IMR-90 (cell line): Measurements from ENCODE around the gene JADE2. TPM values are rescaled to one million over a fixed set of nuclear protein-coding genes. Genes with fewer than 3 reads are reported as not detected.

Experiments used
- ATAC-seq: fragments of 200-7000 bp; cut with Tn5 transposase; 2 replicates; pipeline ENCODE4 v1.9.1; 2020; ENCODE audit warnings: low read depth, mild to moderate bottlenecking, moderate library complexity
- BruUV-seq: library from RNA; stranded (reverse); fragments of 400-500 nt; replicated peaks from 2 replicates; lab custom pipeline; 2021; lab: Mats Ljungman, UMichigan
- CTCF ChIA-PET: fragments of 300-600 bp; formaldehyde crosslinking; extraction: SDS; loops from one replicate; lab custom pipeline; 2021; ENCODE audit warnings: antibody characterized with exemption; lab: Yijun Ruan, JAX
- POLR2A ChIA-PET: fragments of 300-600 bp; sonication (Branson Sonifier 250); formaldehyde crosslinking; loops from one replicate; lab custom pipeline; 2022; ENCODE audit warnings: antibody characterized with exemption; ENCODE audit not compliant: unreplicated experiment; lab: Charles Lee
- DNase-seq: peaks from one replicate; pipeline ENCODE4 v3.0.0; 2013
- H2AFZ ChIP-seq: replicated peaks from 2 replicates; pipeline ENCODE3; 2013; ENCODE audit warnings: low read length, mild to moderate bottlenecking; ENCODE audit not compliant: poor library complexity
- H2AK5ac ChIP-seq: 2 replicates; pipeline ENCODE4 v1.6.1; 2013; ENCODE audit warnings: low read depth, low read length, inconsistent platforms
- H2AK9ac ChIP-seq: replicated peaks from 2 replicates; pipeline ENCODE3; 2013; ENCODE audit warnings: mild to moderate bottlenecking, low read depth, low read length, moderate library complexity; ENCODE audit not compliant: poor library complexity
- H2BK120ac ChIP-seq: 2 replicates; pipeline ENCODE4 v1.6.1; 2013; ENCODE audit warnings: low read depth, low read length, inconsistent platforms
- H2BK15ac ChIP-seq: 3 replicates; pipeline ENCODE4 v1.6.1; 2013; ENCODE audit warnings: low read depth, low read length, inconsistent platforms
- H2BK20ac ChIP-seq: 2 replicates; pipeline ENCODE4 v1.6.1; 2013; ENCODE audit warnings: low read depth, mild to moderate bottlenecking, inconsistent platforms, low read length, moderate library complexity
- H2BK5ac ChIP-seq: 2 replicates; pipeline ENCODE4 v1.6.1; 2013; ENCODE audit warnings: mild to moderate bottlenecking, low read depth, low read length, inconsistent platforms; ENCODE audit not compliant: poor library complexity, severe bottlenecking
- H3K14ac ChIP-seq: replicated peaks from 2 replicates; pipeline ENCODE4 v1.6.1; 2013; ENCODE audit warnings: low read depth, low read length, inconsistent platforms
- H3K18ac ChIP-seq: 2 replicates; pipeline ENCODE4 v1.6.1; 2013; ENCODE audit warnings: low read depth, low read length, control low read depth
- H3K23ac ChIP-seq: 2 replicates; pipeline ENCODE4 v1.6.1; 2013; ENCODE audit warnings: low read depth, low read length, inconsistent platforms
- H3K27ac ChIP-seq: 2 replicates; pipeline ENCODE4 v1.5.1; 2013; ENCODE audit warnings: mild to moderate bottlenecking, control low read depth, low read length; ENCODE audit not compliant: insufficient read depth
- H3K27me3 ChIP-seq: 2 replicates; pipeline ENCODE4 v1.6.1; 2013; ENCODE audit warnings: low read length; ENCODE audit not compliant: control insufficient read depth, insufficient read depth
- H3K36me3 ChIP-seq: 2 replicates; pipeline ENCODE4 v1.6.1; 2013; ENCODE audit warnings: low read length, mixed read lengths; ENCODE audit not compliant: control insufficient read depth, insufficient read depth
- H3K4ac ChIP-seq: 2 replicates; pipeline ENCODE4 v1.6.1; 2013; ENCODE audit warnings: low read depth, low read length, inconsistent platforms
- H3K4me1 ChIP-seq: 2 replicates; pipeline ENCODE4 v1.6.1; 2013; ENCODE audit warnings: low read length, mixed read lengths; ENCODE audit not compliant: control insufficient read depth, insufficient read depth
- H3K4me2 ChIP-seq: 2 replicates; pipeline ENCODE4 v1.6.1; 2013; ENCODE audit warnings: low read depth, mild to moderate bottlenecking, control low read depth, low read length, moderate library complexity
- H3K4me3 ChIP-seq: 2 replicates; pipeline ENCODE4 v1.5.1; 2013; ENCODE audit warnings: low read depth, mild to moderate bottlenecking, control low read depth, low read length, moderate library complexity; ENCODE audit not compliant: insufficient read depth
- H3K56ac ChIP-seq: 2 replicates; pipeline ENCODE4 v1.6.1; 2013; ENCODE audit warnings: low read length, inconsistent platforms; ENCODE audit not compliant: insufficient read depth; ENCODE audit errors: extremely low read depth
- H3K79me1 ChIP-seq, 2 experiments: 2 replicates each; pipeline ENCODE4 v1.6.1; 2013; ENCODE audit warnings: low read length in 2 of 2, inconsistent platforms in 1 of 2, low read depth in 1 of 2
- H3K9ac ChIP-seq: 2 replicates; pipeline ENCODE4 v1.6.1; 2013; ENCODE audit warnings: low read depth, low read length, control low read depth
- H3K9me1 ChIP-seq: 2 replicates; pipeline ENCODE4 v1.6.1; 2013; ENCODE audit warnings: low read length, inconsistent platforms; ENCODE audit not compliant: insufficient read depth
- H3K9me3 ChIP-seq: 2 replicates; pipeline ENCODE4 v1.6.1; 2013; ENCODE audit warnings: low read length; ENCODE audit not compliant: control insufficient read depth, insufficient read depth
- H4K20me1 ChIP-seq: 2 replicates; pipeline ENCODE4 v1.6.1; 2013; ENCODE audit warnings: low read length, inconsistent platforms; ENCODE audit not compliant: insufficient read depth
- H4K5ac ChIP-seq: 2 replicates; pipeline ENCODE4 v1.6.1; 2013; ENCODE audit warnings: mild to moderate bottlenecking, low read depth, low read length, control low read depth
- H4K8ac ChIP-seq, 2 experiments: 2 replicates each; pipeline ENCODE4 v1.6.1; 2013; ENCODE audit warnings: low read depth in 2 of 2, low read length in 2 of 2, control low read depth in 1 of 2, inconsistent platforms in 1 of 2
- H4K91ac ChIP-seq: 2 replicates; pipeline ENCODE4 v1.6.1; 2013; ENCODE audit warnings: low read depth, low read length, inconsistent platforms; ENCODE audit not compliant: insufficient read depth
- BHLHE40 ChIP-seq: fragments of 150-350 bp; IDR thresholded peaks from 2 replicates; pipeline ENCODE4 v1.6.1; 2016; ENCODE audit warnings: mild to moderate bottlenecking, low read depth, low read length
- CEBPB ChIP-seq: IDR thresholded peaks from 2 replicates; pipeline ENCODE4 v1.6.1; 2012; ENCODE audit warnings: low read depth, low read length, improper control_type of control experiment
- CHD1 ChIP-seq: IDR thresholded peaks from 2 replicates; pipeline ENCODE4 v1.6.1; 2012; ENCODE audit warnings: low read depth, low read length, improper control_type of control experiment
- ELK1 ChIP-seq: fragments of 150-350 bp; IDR thresholded peaks from 2 replicates; pipeline ENCODE4 v1.6.1; 2016; ENCODE audit warnings: low read depth, mild to moderate bottlenecking, low read length, moderate library complexity, borderline replicate concordance
- FOS ChIP-seq: fragments of 150-350 bp; IDR thresholded peaks from 2 replicates; pipeline ENCODE4 v1.6.1; 2016; ENCODE audit warnings: low read depth, low read length
- MAFK ChIP-seq: IDR thresholded peaks from 2 replicates; pipeline ENCODE4 v1.6.1; 2012; ENCODE audit warnings: low read depth, low read length, improper control_type of control experiment
- MAZ ChIP-seq: IDR thresholded peaks from 2 replicates; pipeline ENCODE4 v1.6.1; 2012; ENCODE audit warnings: low read depth, mild to moderate bottlenecking, low read length, improper control_type of control experiment, moderate library complexity, borderline replicate concordance
- MXI1 ChIP-seq: IDR thresholded peaks from 2 replicates; pipeline ENCODE4 v1.6.1; 2012; ENCODE audit warnings: low read depth, mild to moderate bottlenecking, low read length, moderate library complexity, borderline replicate concordance
- NFE2L2 ChIP-seq: fragments of 150-350 bp; IDR thresholded peaks from 2 replicates; pipeline ENCODE4 v1.6.1; 2016; ENCODE audit warnings: low read depth, mild to moderate bottlenecking, low read length
- POLR2A ChIP-seq: IDR thresholded peaks from 2 replicates; pipeline ENCODE4 v1.6.1; 2012; ENCODE audit warnings: mild to moderate bottlenecking, low read depth, low read length
- RAD21 ChIP-seq: IDR thresholded peaks from 2 replicates; pipeline ENCODE4 v1.6.1; 2012; ENCODE audit warnings: low read length, improper control_type of control experiment
- RCOR1 ChIP-seq: IDR thresholded peaks from 2 replicates; pipeline ENCODE4 v1.6.1; 2012; ENCODE audit warnings: mild to moderate bottlenecking, low read length, improper control_type of control experiment; ENCODE audit not compliant: insufficient replicate concordance
- RFX5 ChIP-seq: IDR thresholded peaks from 2 replicates; pipeline ENCODE4 v1.8.0; 2012; ENCODE audit warnings: low read depth, mild to moderate bottlenecking, low read length, moderate library complexity
- SMC3 ChIP-seq: fragments of 150-350 bp; IDR thresholded peaks from 2 replicates; pipeline ENCODE4 v1.6.1; 2016; ENCODE audit warnings: low read depth, mild to moderate bottlenecking, antibody characterized with exemption, low read length, moderate library complexity
- WGBS, 2 experiments: methylation state at CpG; one replicate each; pipeline versions ENCODE4 v1.1.5 to v1.1.7; 2013; ENCODE audit warnings: missing lambda C conversion rate in 2 of 2; ENCODE audit not compliant: insufficient read length in 1 of 2; ENCODE audit errors: extremely low coverage in 2 of 2; 5-methylcytosine and 5-hydroxymethylcytosine counted together
- dilution Hi-C: fragments of 300-500 bp; cut with HindIII; formaldehyde crosslinking; loops from one replicate; pipeline ENCODE4 v1.14.3; 2018; ENCODE audit warnings: low sequenced_read_pairs; ENCODE audit not compliant: unreplicated experiment
- in situ Hi-C: fragments of 300-500 bp; cut with MboI; formaldehyde crosslinking; loops from 3 replicates; pipeline ENCODE4 v1.14.3; 2019; ENCODE audit warnings: low sequenced_read_pairs, inconsistent platforms, mixed read lengths
- intact Hi-C: fragments of 100-400 bp; cut with micrococcal nuclease; formaldehyde crosslinking; loops from 2 replicates; pipeline ENCODE4 v1.10.0; 2022
- polyA plus RNA-seq, 3 experiments: library from polyadenylated mRNA; depleted of rRNA; stranded (reverse); fragments of >200 nt; gene quantifications; 2 replicates each; pipeline ENCODE4 v1.2.3, GENCODE V29; 2012; ENCODE audit warnings: low replicate concordance in 1 of 3
- total RNA-seq: library from RNA; depleted of rRNA; stranded (reverse); fragments of >200 nt; gene quantifications from 2 replicates; pipeline ENCODE4 v1.2.3, GENCODE V29; 2012
- TF ChIP-seq, protein P1 (sequence below): conservative IDR thresholded peaks from 2 replicates; pipeline ENCODE4 v1.5.1; 2012; ENCODE audit warnings: mild to moderate bottlenecking, low read depth, low read length, improper control_type of control experiment
- TF ChIP-seq, protein P2 (sequence below): fragments of 150-350 bp; IDR thresholded peaks from 2 replicates; pipeline ENCODE4 v1.6.1; 2017; ENCODE audit warnings: mild to moderate bottlenecking, antibody characterized with exemption, low read length, low read depth

Gene JADE2
- total and polyA plus RNA-seq, 2 of the 4 experiments (the other 2 are of a cell fraction) = 13.3 to 14.9 TPM

- no peak overlapping the region for H2AK5ac ChIP-seq
- ChIA-PET CTCF (interaction anchor here (0.6 kb wide), 1 partner anchor 113 kb away, joined by 5 read pairs; no protein-coding TSS in a partner anchor), POLR2A (no interaction called here)
- BruUV-seq = no TSS peak
- H2AK9ac ChIP-seq = no peak overlapping the region
- H4K5ac ChIP-seq = no peak overlapping the region
- no peak overlapping the region for H3K23ac ChIP-seq
- H3K9me1 ChIP-seq = peaks cover 8% of the 10 kb centered on the region; the same call in 1 of the 2 replicates
- no peak overlapping the region for H2BK20ac ChIP-seq
- 100% methylated on average over 1 of the region's 3 CpGs; no CpG with 5 or more reads in 1 of the 2 experiments for WGBS, 2 experiments
- H4K91ac ChIP-seq = no peak overlapping the region
- no peaks in the 10 kb centered on the region for H3K9me3 ChIP-seq
- in situ Hi-C loops (no loop called here), intact Hi-C loops (no loop called here), dilution Hi-C loops (no loop called here)
- no peak overlapping the region for H3K4me2 ChIP-seq
- ATAC-seq (no peak), DNase-seq (no peak)
- H2BK120ac ChIP-seq = no peak overlapping the region
- H2BK5ac ChIP-seq = no peak overlapping the region
- no peak overlapping the region for H2AFZ ChIP-seq
- TF ChIP-seq POLR2A (no peak), SMC3 (no peak), RAD21 (no peak), RCOR1 (no peak), NFE2L2 (no peak), MAZ (no peak), ELK1 (no peak), CHD1 (no peak), MXI1 (no peak), FOS (no peak), RFX5 (no peak), MAFK (no peak), BHLHE40 (no peak), CEBPB (no peak)
- TF ChIP-seq, protein P1, sequence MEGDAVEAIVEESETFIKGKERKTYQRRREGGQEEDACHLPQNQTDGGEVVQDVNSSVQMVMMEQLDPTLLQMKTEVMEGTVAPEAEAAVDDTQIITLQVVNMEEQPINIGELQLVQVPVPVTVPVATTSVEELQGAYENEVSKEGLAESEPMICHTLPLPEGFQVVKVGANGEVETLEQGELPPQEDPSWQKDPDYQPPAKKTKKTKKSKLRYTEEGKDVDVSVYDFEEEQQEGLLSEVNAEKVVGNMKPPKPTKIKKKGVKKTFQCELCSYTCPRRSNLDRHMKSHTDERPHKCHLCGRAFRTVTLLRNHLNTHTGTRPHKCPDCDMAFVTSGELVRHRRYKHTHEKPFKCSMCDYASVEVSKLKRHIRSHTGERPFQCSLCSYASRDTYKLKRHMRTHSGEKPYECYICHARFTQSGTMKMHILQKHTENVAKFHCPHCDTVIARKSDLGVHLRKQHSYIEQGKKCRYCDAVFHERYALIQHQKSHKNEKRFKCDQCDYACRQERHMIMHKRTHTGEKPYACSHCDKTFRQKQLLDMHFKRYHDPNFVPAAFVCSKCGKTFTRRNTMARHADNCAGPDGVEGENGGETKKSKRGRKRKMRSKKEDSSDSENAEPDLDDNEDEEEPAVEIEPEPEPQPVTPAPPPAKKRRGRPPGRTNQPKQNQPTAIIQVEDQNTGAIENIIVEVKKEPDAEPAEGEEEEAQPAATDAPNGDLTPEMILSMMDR = no peak
- TF ChIP-seq, protein P2, sequence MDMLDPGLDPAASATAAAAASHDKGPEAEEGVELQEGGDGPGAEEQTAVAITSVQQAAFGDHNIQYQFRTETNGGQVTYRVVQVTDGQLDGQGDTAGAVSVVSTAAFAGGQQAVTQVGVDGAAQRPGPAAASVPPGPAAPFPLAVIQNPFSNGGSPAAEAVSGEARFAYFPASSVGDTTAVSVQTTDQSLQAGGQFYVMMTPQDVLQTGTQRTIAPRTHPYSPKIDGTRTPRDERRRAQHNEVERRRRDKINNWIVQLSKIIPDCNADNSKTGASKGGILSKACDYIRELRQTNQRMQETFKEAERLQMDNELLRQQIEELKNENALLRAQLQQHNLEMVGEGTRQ = no peak
- H3K27ac ChIP-seq = no peak overlapping the region
- H3K27me3 ChIP-seq = no peaks in the 10 kb centered on the region
- H3K56ac ChIP-seq = no peak overlapping the region
- no peak overlapping the region for H3K9ac ChIP-seq
- no peak overlapping the region for H3K18ac ChIP-seq
- H4K20me1 ChIP-seq = peaks cover 35% of the 10 kb centered on the region; the same call in 1 of the 2 replicates
- H3K4ac ChIP-seq = no peak overlapping the region
- H3K4me1 ChIP-seq = no peaks in the 10 kb centered on the region
- no peak overlapping the region for H3K4me3 ChIP-seq
- H3K14ac ChIP-seq = no peak overlapping the region
- H3K36me3 ChIP-seq = peaks cover 43% of the 10 kb centered on the region
- H4K8ac ChIP-seq = no peak overlapping the region
- peaks cover 20 to 65% of the 10 kb centered on the region in 2 experiments; a peak in 3 of 4 replicates for H3K79me1 ChIP-seq
- no peak overlapping the region for H2BK15ac ChIP-seq
These were observed 12.8 kb downstream of the JADE2 start for GRCh38 chr5:134538296-134538695.
